HCT116 (cell line): ENCODE data around the gene IFT122. TPM values are rescaled to one million over a fixed set of nuclear protein-coding genes. Genes with fewer than 3 reads are reported as not detected.
A peak's percentile ranks its signal among the peaks of the same experiment; 100 is the strongest.

Source experiments
- ATAC-seq: fragments of 200-7000 bp; cut with Tn5 transposase; 2 replicates; pipeline ENCODE4 v1.9.1; 2020; ENCODE audit warnings: mild to moderate bottlenecking, moderate library complexity
- BruUV-seq: library from RNA; stranded (reverse); fragments of 400-500 nt; replicated peaks from 2 replicates; lab custom pipeline; 2021; lab: Mats Ljungman, UMichigan
- CTCF ChIA-PET: fragments of 300-600 bp; sonication (Branson Sonifier 250); formaldehyde crosslinking; loops from one replicate; lab custom pipeline; 2021; ENCODE audit warnings: antibody characterized with exemption; lab: Charles Lee
- POLR2A ChIA-PET: fragments of 300-600, 350-600 bp; sonication (Branson Sonifier 250); formaldehyde crosslinking; loops from one replicate; lab custom pipeline; 2021; ENCODE audit warnings: antibody characterized with exemption; lab: Charles Lee
- RAD21 ChIA-PET, 2 experiments: fragments of 300-600 bp; sonication (Branson Sonifier 250); formaldehyde crosslinking; loops; one replicate each; lab custom pipeline; 2023; ENCODE audit warnings: low total read pairs in 2 of 2; ENCODE audit not compliant: uncharacterized antibody in 2 of 2, unreplicated experiment in 2 of 2, low non-redundant PET in 1 of 2; lab: Charles Lee
- DNase-seq: peaks from one replicate; pipeline ENCODE4 v3.0.0-alpha.2; 2010; ENCODE audit warnings: low read depth, low spot score
- H2AFZ ChIP-seq: fragments of 200-600 bp; shearing (Covaris generic), sonication (generic); 2 replicates; pipeline ENCODE4 v1.6.1; 2017; ENCODE audit warnings: low read depth, mixed run types, mixed read lengths, antibody characterized with exemption, low read length; ENCODE audit not compliant: poor library complexity, severe bottlenecking
- H3K27ac ChIP-seq: 2 replicates; pipeline ENCODE4 v1.5.1; 2012; ENCODE audit warnings: low read depth, low read length
- H3K27me3 ChIP-seq: fragments of 200-600 bp; sonication (generic); 2 replicates; pipeline ENCODE4 v1.6.1; 2016; ENCODE audit warnings: mixed run types, low read length, mixed read lengths; ENCODE audit not compliant: insufficient read depth
- H3K36me3 ChIP-seq, 2 experiments: fragments of 200-500 bp in 1 of 2; fragments of 200-600 bp in 1 of 2; sonication (Bioruptor generic) in 1 of 2; sonication (generic) in 1 of 2; 2 replicates each; pipeline versions ENCODE4 v1.5.1 to v1.6.1; 2014 to 2016; ENCODE audit warnings: low read length in 2 of 2, inconsistent platforms in 1 of 2, mixed read lengths in 1 of 2, mixed run types in 1 of 2; ENCODE audit not compliant: insufficient read depth in 2 of 2, control insufficient read depth in 1 of 2
- H3K4me1 ChIP-seq, 2 experiments: fragments of 200-600 bp in 1 of 2; sonication (generic) in 1 of 2; 2 replicates each; pipeline versions ENCODE4 v1.5.1 to v1.6.1; 2012 to 2017; ENCODE audit warnings: low read length in 2 of 2, inconsistent platforms in 1 of 2, mild to moderate bottlenecking in 1 of 2, mixed read lengths in 1 of 2, mixed run types in 1 of 2, moderate library complexity in 1 of 2; ENCODE audit not compliant: insufficient read depth in 2 of 2, control insufficient read depth in 1 of 2
- H3K4me2 ChIP-seq: fragments of 200-600 bp; sonication (generic); 2 replicates; pipeline ENCODE4 v1.6.1; 2017; ENCODE audit warnings: mixed run types, low read length, mixed read lengths
- H3K4me3 ChIP-seq, 2 experiments: fragments of 200-600 bp in 1 of 2; sonication (generic) in 1 of 2; replicated peaks in 1 of 2; 2 replicates each; pipeline ENCODE4 v1.5.1; 2011 to 2016; ENCODE audit warnings: low read length in 2 of 2, control low read depth in 1 of 2, low read depth in 1 of 2, mild to moderate bottlenecking in 1 of 2, mixed read lengths in 1 of 2, mixed run types in 1 of 2
- H3K79me2 ChIP-seq: fragments of 200-600 bp; sonication (generic); 2 replicates; pipeline ENCODE4 v1.6.1; 2017; ENCODE audit warnings: mild to moderate bottlenecking, mixed run types, low read length, moderate library complexity, mixed read lengths; ENCODE audit not compliant: insufficient read depth
- H3K9ac ChIP-seq: fragments of 200-600 bp; sonication (generic); 2 replicates; pipeline ENCODE4 v1.6.1; 2016; ENCODE audit warnings: low read length, mixed read lengths
- H3K9me2 ChIP-seq: fragments of 200-600 bp; sonication (generic), shearing (Covaris generic); 2 replicates; pipeline ENCODE4 v1.6.1; 2017; ENCODE audit warnings: mixed run types, mild to moderate bottlenecking, moderate library complexity; ENCODE audit not compliant: insufficient read depth
- H3K9me3 ChIP-seq, 2 experiments: fragments of 200-500 bp in 1 of 2; fragments of 200-600 bp in 1 of 2; sonication (Bioruptor generic) in 1 of 2; sonication (generic) in 1 of 2; 2 replicates each; pipeline ENCODE4 v1.6.1; 2014 to 2017; ENCODE audit warnings: low read length in 2 of 2, mixed read lengths in 2 of 2, inconsistent platforms in 1 of 2, low read depth in 1 of 2, mild to moderate bottlenecking in 1 of 2, mixed run types in 1 of 2, moderate library complexity in 1 of 2; ENCODE audit not compliant: control insufficient read depth in 1 of 2, insufficient read depth in 1 of 2
- H4K20me1 ChIP-seq: fragments of 200-600 bp; sonication (generic), shearing (Covaris generic); 2 replicates; pipeline ENCODE4 v1.6.1; 2017; ENCODE audit warnings: mixed run types, mild to moderate bottlenecking, moderate library complexity; ENCODE audit not compliant: insufficient read depth
- ATF3 ChIP-seq: IDR thresholded peaks from 2 replicates; pipeline ENCODE4 v1.6.1; 2012
- CBX3 ChIP-seq: IDR thresholded peaks from 2 replicates; pipeline ENCODE4 v1.6.1; 2012; ENCODE audit warnings: low read depth
- CEBPB ChIP-seq: IDR thresholded peaks from 2 replicates; pipeline ENCODE4 v1.6.1; 2012; ENCODE audit warnings: low read depth
- ELF1 ChIP-seq: IDR thresholded peaks from 2 replicates; pipeline ENCODE4 v1.6.1; 2012; ENCODE audit warnings: low read depth, borderline replicate concordance
- EZH2phosphoT487 ChIP-seq: fragments of 200-600 bp; IDR thresholded peaks from 2 replicates; pipeline ENCODE4 v1.6.1; 2018; ENCODE audit warnings: antibody characterized with exemption, borderline replicate concordance
- FOSL1 ChIP-seq: IDR thresholded peaks from 2 replicates; pipeline ENCODE4 v1.6.1; 2012; ENCODE audit warnings: low read depth
- JUND ChIP-seq: IDR thresholded peaks from 2 replicates; pipeline ENCODE4 v1.6.1; 2012
- POLR2A ChIP-seq: IDR thresholded peaks from 2 replicates; pipeline ENCODE4 v1.7.0; 2011; ENCODE audit warnings: borderline replicate concordance; ENCODE audit not compliant: insufficient read depth, insufficient read length; ENCODE audit errors: extremely low read depth
- POLR2AphosphoS5 ChIP-seq: IDR thresholded peaks from 2 replicates; pipeline ENCODE4 v1.6.1; 2011; ENCODE audit warnings: mild to moderate bottlenecking, low read depth, low read length, moderate library complexity
- SIN3A ChIP-seq: IDR thresholded peaks from 2 replicates; pipeline ENCODE4 v1.6.1; 2012; ENCODE audit warnings: low read depth
- SRF ChIP-seq: IDR thresholded peaks from 2 replicates; pipeline ENCODE4 v1.6.1; 2012; ENCODE audit warnings: low read depth
- TCF7L2 ChIP-seq: IDR thresholded peaks from 2 replicates; pipeline ENCODE4 v1.7.0; 2011; ENCODE audit warnings: borderline replicate concordance, inconsistent platforms; ENCODE audit not compliant: insufficient read depth, insufficient read length; ENCODE audit errors: extremely low read depth
- YY1 ChIP-seq: IDR thresholded peaks from 2 replicates; pipeline ENCODE4 v1.6.1; 2011; ENCODE audit warnings: low read length, low read depth, moderate library complexity, mild to moderate bottlenecking; ENCODE audit not compliant: insufficient replicate concordance; ENCODE audit errors: extremely low read depth
- ZBTB33 ChIP-seq: IDR thresholded peaks from 2 replicates; pipeline ENCODE4 v1.6.1; 2011; ENCODE audit warnings: mild to moderate bottlenecking, low read length, moderate library complexity; ENCODE audit not compliant: insufficient replicate concordance; ENCODE audit errors: extremely low read depth
- intact Hi-C: fragments of 100-400 bp; cut with micrococcal nuclease; formaldehyde crosslinking; loops from 2 replicates; pipeline ENCODE4 v1.10.0; 2022
- total RNA-seq: library from RNA; stranded (reverse); gene quantifications from one replicate; pipeline ENCODE4 v1.2.1, GENCODE V29; 2021; ENCODE audit not compliant: unreplicated experiment

Gene IFT122
- total RNA-seq, 1 experiment from 2014 or later = 21.4 TPM

GRCh38 chr3:129554356-129555152 is 114.5 kb downstream of the IFT122 start:
- no peaks in the 10 kb centered on the region for H4K20me1 ChIP-seq
- no peaks in the 10 kb centered on the region for H3K27me3 ChIP-seq
- ATAC-seq (no peak), DNase-seq (no peak)
- no peak for TF ChIP-seq CBX3
- no peak for TF ChIP-seq CEBPB
- no peak for TF ChIP-seq ELF1
- no peak overlapping the region for H3K27ac ChIP-seq
- no peaks in the 10 kb centered on the region for H3K9me3 ChIP-seq
- H3K9me2 ChIP-seq = no peaks in the 10 kb centered on the region
- no peaks in the 10 kb centered on the region for H3K79me2 ChIP-seq
- H3K4me1 ChIP-seq = peaks cover 0 to 2% of the 10 kb centered on the region in 2 experiments; a peak in 1 of 4 replicates
- no peak overlapping the region for H3K9ac ChIP-seq
- POLR2A ChIA-PET = no interaction called here
- 0 out of 2 replicates have a peak overlapping the region, but pooled peaks have one; percentile 11 for H3K4me2 ChIP-seq
- RAD21 ChIA-PET = interaction anchor here in 1 of 2 experiments (0.6 kb wide), 1 partner anchor 19 kb away, joined by 3 read pairs; no protein-coding TSS in a partner anchor
- H3K4me3 ChIP-seq = no peak overlapping the region
- no peaks in the 10 kb centered on the region; a peak in 1 of 4 replicates for H3K36me3 ChIP-seq
- no TSS peak for BruUV-seq
- CTCF ChIA-PET = no interaction called here
- no peak overlapping the region for H2AFZ ChIP-seq
- intact Hi-C loops = no loop called here

GRCh38 chr3:129555153-129555550 is 115.1 kb downstream of the IFT122 start:
- Histone ChIP-seq H3K27me3 (no peaks in the 10 kb centered on the region), H3K9ac (no peak overlapping the region), H3K36me3 (no peaks in the 10 kb centered on the region; a peak in 1 of 4 replicates), H3K9me2 (no peaks in the 10 kb centered on the region), H3K4me1 (no peaks in the 10 kb centered on the region), H3K4me2 (no peak overlapping the region), H4K20me1 (no peaks in the 10 kb centered on the region), H3K4me3 (no peak overlapping the region), H3K27ac (no peak overlapping the region), H3K9me3 (no peaks in the 10 kb centered on the region), H2AFZ (no peak overlapping the region), H3K79me2 (no peaks in the 10 kb centered on the region)
- CTCF ChIA-PET = no interaction called here
- no peak for DNase-seq
- intact Hi-C loops = no loop called here
- RAD21 ChIA-PET = interaction anchor here in 1 of 2 experiments (0.6 kb wide), 1 partner anchor 20 kb away, joined by 3 read pairs; no protein-coding TSS in a partner anchor
- BruUV-seq = no TSS peak
- ATAC-seq = no peak
- TF ChIP-seq ATF3 (no peak), SIN3A (no peak), ZBTB33 (no peak), EZH2phosphoT487 (no peak), JUND (no peak), POLR2AphosphoS5 (no peak), TCF7L2 (no peak), FOSL1 (no peak), SRF (no peak), YY1 (no peak), CEBPB (no peak), POLR2A (no peak), ELF1 (no peak)
- POLR2A ChIA-PET = no interaction called here
